CD4-positive, CD25-positive, alpha-beta regulatory T cell (primary cell): ENCODE measurements around the gene HEXA. TPM values are rescaled to one million over a fixed set of nuclear protein-coding genes. Genes with fewer than 3 reads are reported as not detected.
"Not testable (repeated sequence)": the region's sequence is repeated elsewhere in the genome, so short reads cannot be mapped to it uniquely, and the experiment has no call there.

Experiments used
- ATAC-seq, 2 donors: fragments of 150-1000 bp; cut with Tn5 transposase; one replicate each; pipeline ENCODE4 v1.10.0; 2021; ENCODE audit warnings: low read depth in 2 of 2, moderate number of reproducible peaks in 2 of 2, moderate library complexity in 1 of 2
- DNase-seq, 3 donors: peaks; one replicate each; pipeline versions ENCODE4 v3.0.0 to v3.0.0-alpha.2; 2012 to 2022; ENCODE audit warnings: mixed read lengths in 1 of 3
- H3K27ac ChIP-seq: one replicate; pipeline ENCODE4 v1.7.0; 2013; ENCODE audit warnings: mild to moderate bottlenecking, low read length; ENCODE audit not compliant: insufficient read depth, poor library complexity, severe bottlenecking
- H3K27me3 ChIP-seq: one replicate; pipeline ENCODE4 v1.7.0; 2013; ENCODE audit warnings: low read length; ENCODE audit not compliant: control insufficient read depth, insufficient read depth
- H3K36me3 ChIP-seq: one replicate; pipeline ENCODE4 v1.7.0; 2013; ENCODE audit warnings: mild to moderate bottlenecking, low read length, moderate library complexity; ENCODE audit not compliant: control insufficient read depth, insufficient read depth
- H3K4me1 ChIP-seq: 2 replicates; pipeline ENCODE4 v1.7.0; 2013; ENCODE audit warnings: mild to moderate bottlenecking, low read length; ENCODE audit not compliant: insufficient read depth, control insufficient read depth, poor library complexity, severe bottlenecking
- H3K4me3 ChIP-seq: one replicate; pipeline ENCODE4 v1.7.0; 2013; ENCODE audit warnings: low read depth, mild to moderate bottlenecking, low read length, moderate library complexity
- H3K9me3 ChIP-seq, 2 experiments: 1 replicate in 1 of 2; 2 replicates in 1 of 2; pipeline ENCODE4 v1.7.0; 2013; ENCODE audit warnings: low read length in 2 of 2, mild to moderate bottlenecking in 1 of 2, moderate library complexity in 1 of 2; ENCODE audit not compliant: control insufficient read depth in 2 of 2
- H3K27ac Mint-ChIP-seq, 3 donors: one replicate each; pipeline ENCODE4 v1.8.0; 2020 to 2022; ENCODE audit warnings: mild to moderate bottlenecking in 3 of 3, mixed read lengths in 3 of 3, moderate library complexity in 2 of 3
- H3K27me3 Mint-ChIP-seq: one replicate; pipeline ENCODE4 v1.8.0; 2022; ENCODE audit warnings: mild to moderate bottlenecking, mixed read lengths
- H3K36me3 Mint-ChIP-seq: one replicate; pipeline ENCODE4 v1.8.0; 2020; ENCODE audit warnings: mixed read lengths
- H3K4me1 Mint-ChIP-seq, 4 donors: one replicate each; pipeline ENCODE4 v1.8.0; 2020 to 2022; ENCODE audit warnings: mixed read lengths in 4 of 4, mild to moderate bottlenecking in 1 of 4
- H3K4me3 Mint-ChIP-seq, 4 donors: one replicate each; pipeline ENCODE4 v1.8.0; 2020 to 2022; ENCODE audit warnings: mild to moderate bottlenecking in 4 of 4, mixed read lengths in 4 of 4, moderate library complexity in 3 of 4
- H3K9me3 Mint-ChIP-seq, 7 donors: one replicate each; pipeline ENCODE4 v1.8.0; 2020 to 2022; ENCODE audit warnings: mixed read lengths in 7 of 7, mild to moderate bottlenecking in 3 of 7, moderate library complexity in 2 of 7
- polyA plus RNA-seq, 4 donors: library from polyadenylated mRNA; unstranded; fragments of 300-500 nt; fragmentation: Illumina TruSeq; gene quantifications; one replicate each; pipeline ENCODE4 v1.2.3, GENCODE V29; 2021
- total RNA-seq: library from RNA; stranded (reverse); gene quantifications from one replicate; pipeline ENCODE4 v1.2.3, GENCODE V29; 2022

The HEXA gene
- total and polyA plus RNA-seq, 5 donors from 2014 or later: 81.9 to 97.4 (median 88.4) TPM

DNA sequence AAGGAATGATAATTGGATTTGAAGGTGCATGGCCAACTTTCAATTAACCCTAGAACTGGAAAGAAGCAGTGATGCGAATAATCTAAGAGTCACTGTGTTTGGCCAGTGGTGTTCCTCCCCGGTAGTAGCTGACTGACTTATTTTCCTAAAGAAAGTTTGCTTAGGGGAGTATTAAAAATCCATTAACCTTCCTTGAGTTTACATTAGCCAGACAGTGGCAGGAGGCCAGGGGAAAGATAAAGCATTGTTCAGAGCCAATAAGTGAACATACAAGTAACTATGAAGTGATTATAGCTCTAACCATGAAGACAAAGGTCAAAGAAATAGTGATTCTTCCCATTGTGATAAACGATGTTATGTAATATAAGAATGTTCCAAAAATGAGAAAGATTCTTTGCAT, 13.4 kb upstream of the HEXA start:
- no peaks in the 10 kb centered on the region for H3K4me1 ChIP-seq
- DNase-seq: no peak
- no peaks in the 10 kb centered on the region for H3K4me1 Mint-ChIP-seq
- H3K27me3 Mint-ChIP-seq: peaks cover 22% of the 10 kb centered on the region
- no peak overlapping the region for H3K4me3 Mint-ChIP-seq
- H3K9me3 Mint-ChIP-seq: peaks cover 0 to 1% (median 0%) of the 10 kb centered on the region in 7 donors
- ATAC-seq: no peak
- peaks cover 5% of the 10 kb centered on the region for H3K27me3 ChIP-seq
- H3K4me3 ChIP-seq: no peak overlapping the region
- no peak overlapping the region for H3K27ac ChIP-seq
- H3K36me3 Mint-ChIP-seq: no peaks in the 10 kb centered on the region
- no peaks in the 10 kb centered on the region for H3K9me3 ChIP-seq
- no peaks in the 10 kb centered on the region for H3K36me3 ChIP-seq
- no peak overlapping the region for H3K27ac Mint-ChIP-seq

- no peaks in the 10 kb centered on the region for H3K4me1 Mint-ChIP-seq
- ATAC-seq: no peak
- H3K9me3 Mint-ChIP-seq: peaks cover 0 to 1% (median 0%) of the 10 kb centered on the region in 7 donors
Observed at GRCh38 chr15:72387741-72388140, 11.9 kb upstream of the HEXA start.

GRCh38 chr15:72382146-72382545, 6.3 kb upstream of the HEXA start:
- Histone ChIP-seq H3K27me3 (peaks cover 5% of the 10 kb centered on the region), H3K36me3 (no peaks in the 10 kb centered on the region), H3K27ac (no peak overlapping the region), H3K4me1 (peaks cover 2% of the 10 kb centered on the region), H3K4me3 (no peak overlapping the region), H3K9me3 (no peaks in the 10 kb centered on the region)
- DNase-seq (peak in 1 of 3 donors; percentile 17), ATAC-seq (no peak)
- Mint-ChIP-seq H3K4me3 (no peak overlapping the region), H3K9me3 (peaks cover 0 to 1% (median 0%) of the 10 kb centered on the region in 7 donors), H3K36me3 (no peaks in the 10 kb centered on the region), H3K27me3 (peaks cover 15% of the 10 kb centered on the region), H3K4me1 (peaks cover 0 to 10% (median 3%) of the 10 kb centered on the region in 4 donors), H3K27ac (no peak overlapping the region)

More at GRCh38 chr15:72387741-72388140, 11.9 kb upstream of the HEXA start:
- Histone ChIP-seq H3K27ac (no peak overlapping the region), H3K36me3 (no peaks in the 10 kb centered on the region), H3K4me1 (no peaks in the 10 kb centered on the region), H3K9me3 (no peaks in the 10 kb centered on the region), H3K4me3 (no peak overlapping the region), H3K27me3 (peaks cover 5% of the 10 kb centered on the region)
- H3K36me3 Mint-ChIP-seq: no peaks in the 10 kb centered on the region
- H3K4me3 Mint-ChIP-seq: no peak overlapping the region
- peaks cover 27% of the 10 kb centered on the region for H3K27me3 Mint-ChIP-seq
- DNase-seq: no peak
- no peak overlapping the region for H3K27ac Mint-ChIP-seq

- peaks cover 5% of the 10 kb centered on the region for H3K27me3 ChIP-seq
- Mint-ChIP-seq H3K9me3 (peaks cover 0 to 1% (median 0%) of the 10 kb centered on the region in 7 donors), H3K27me3 (peaks cover 9% of the 10 kb centered on the region), H3K4me1 (peaks cover 9 to 21% (median 13%) of the 10 kb centered on the region in 4 donors), H3K4me3 (no peak overlapping the region), H3K27ac (no peak overlapping the region), H3K36me3 (no peaks in the 10 kb centered on the region)
- H3K27ac ChIP-seq: no peak overlapping the region
- no peaks in the 10 kb centered on the region for H3K36me3 ChIP-seq
- ATAC-seq: no peak
- peaks cover 15% of the 10 kb centered on the region for H3K4me1 ChIP-seq
- no peak overlapping the region for H3K4me3 ChIP-seq
- no peaks in the 10 kb centered on the region for H3K9me3 ChIP-seq
- no peak for DNase-seq
Observed at GRCh38 chr15:72380743-72381142, 4.9 kb upstream of the HEXA start.

GRCh38 chr15:72379856-72380430, 4.1 kb upstream of the HEXA start:
- no peaks in the 10 kb centered on the region for H3K36me3 ChIP-seq
- H3K9me3 ChIP-seq: no peaks in the 10 kb centered on the region
- H3K27me3 ChIP-seq: peaks cover 3% of the 10 kb centered on the region
- DNase-seq (no peak), ATAC-seq (no peak)
- no peaks in the 10 kb centered on the region for H3K36me3 Mint-ChIP-seq
- H3K27ac Mint-ChIP-seq: peak overlapping the region; percentile 17 to 83 (median 21)
- peaks cover 15 to 29% (median 18%) of the 10 kb centered on the region in 4 donors for H3K4me1 Mint-ChIP-seq
- H3K4me1 ChIP-seq: peaks cover 22% of the 10 kb centered on the region
- H3K4me3 Mint-ChIP-seq: peak overlapping the region in 1 of 4 donors; percentile 12
- no peak overlapping the region for H3K4me3 ChIP-seq
- no peak overlapping the region for H3K27ac ChIP-seq
- peaks cover 5% of the 10 kb centered on the region for H3K27me3 Mint-ChIP-seq
- peaks cover 0 to 1% (median 0%) of the 10 kb centered on the region in 7 donors for H3K9me3 Mint-ChIP-seq

DNA sequence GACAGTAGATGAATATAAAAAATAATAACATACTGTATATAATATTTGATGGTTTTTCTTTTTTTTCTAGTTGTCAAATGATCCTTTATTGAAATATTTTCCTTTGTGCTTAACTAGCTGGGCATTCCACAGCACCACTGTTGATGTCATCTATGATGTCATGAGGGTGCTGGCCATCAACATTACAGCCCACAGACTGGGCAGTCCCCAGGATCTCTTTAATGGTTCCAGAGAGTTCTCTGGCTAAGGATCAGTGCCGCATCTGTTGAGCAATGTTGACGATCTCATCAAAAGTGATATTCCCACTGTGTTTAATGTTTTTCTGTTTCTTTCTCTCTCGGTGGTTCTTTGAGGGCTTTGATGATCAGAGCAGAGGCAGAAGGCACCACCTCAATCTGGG, 3.3 kb upstream of the HEXA start:
- not testable (repeated sequence) for H3K27me3 ChIP-seq, H3K36me3 Mint-ChIP-seq, H3K4me3 Mint-ChIP-seq, H3K27ac Mint-ChIP-seq, H3K36me3 ChIP-seq, H3K27ac ChIP-seq, H3K27me3 Mint-ChIP-seq, H3K9me3 Mint-ChIP-seq, ATAC-seq, H3K4me3 ChIP-seq, DNase-seq, H3K9me3 ChIP-seq
- H3K4me1 Mint-ChIP-seq: peaks cover 21 to 38% (median 26%) of the 10 kb centered on the region in 4 donors
- H3K4me1 ChIP-seq: peaks cover 31% of the 10 kb centered on the region

- no peak overlapping the region for H3K4me3 ChIP-seq
- peaks cover 33% of the 10 kb centered on the region for H3K4me1 ChIP-seq
- H3K27me3 ChIP-seq: no peaks in the 10 kb centered on the region
- H3K36me3 ChIP-seq: no peaks in the 10 kb centered on the region
- H3K9me3 Mint-ChIP-seq: peaks cover 0 to 1% (median 0%) of the 10 kb centered on the region in 7 donors
- H3K27ac Mint-ChIP-seq: peak overlapping the region; percentile 16 to 60 (median 21)
- no peaks in the 10 kb centered on the region for H3K27me3 Mint-ChIP-seq
- no peaks in the 10 kb centered on the region for H3K36me3 Mint-ChIP-seq
- peak overlapping the region; percentile 86 for H3K27ac ChIP-seq
- peak overlapping the region in 2 of 4 donors; percentile 23 to 39 for H3K4me3 Mint-ChIP-seq
- DNase-seq (no peak), ATAC-seq (no peak)
- H3K9me3 ChIP-seq: no peaks in the 10 kb centered on the region
- H3K4me1 Mint-ChIP-seq: peaks cover 24 to 55% (median 40%) of the 10 kb centered on the region in 4 donors
Observed at GRCh38 chr15:72377331-72377730, 1.5 kb upstream of the HEXA start.

DNA sequence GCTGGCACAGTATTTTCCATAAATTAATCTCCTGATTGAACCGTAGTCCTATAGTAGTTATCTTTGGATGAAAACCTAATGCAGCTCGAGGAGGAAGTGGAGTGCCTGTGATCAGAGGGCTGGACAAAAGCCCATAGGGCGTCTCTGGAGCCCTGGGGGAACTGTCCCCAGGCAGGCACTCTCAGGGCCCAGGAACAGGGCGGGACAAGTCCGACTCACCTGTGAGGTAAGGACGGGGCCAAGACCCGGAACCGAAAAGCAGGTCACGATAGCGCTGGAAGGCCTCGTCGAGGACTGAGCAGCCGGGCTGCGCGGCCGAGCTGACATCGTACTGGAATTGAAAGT, 341 bp downstream of the HEXA start:
- H3K4me1 Mint-ChIP-seq: peaks cover 24 to 68% (median 45%) of the 10 kb centered on the region in 4 donors
- H3K27ac Mint-ChIP-seq: peak overlapping the region; percentile 95 to 98 (median 96)
- no peaks in the 10 kb centered on the region for H3K9me3 Mint-ChIP-seq
- Histone ChIP-seq H3K4me1 (peaks cover 33% of the 10 kb centered on the region), H3K27me3 (no peaks in the 10 kb centered on the region), H3K27ac (peak overlapping the region; percentile 86), H3K4me3 (peak overlapping the region; percentile 78), H3K9me3 (no peaks in the 10 kb centered on the region), H3K36me3 (peaks cover 5% of the 10 kb centered on the region)
- no peak for DNase-seq
- H3K36me3 Mint-ChIP-seq: peaks cover 7% of the 10 kb centered on the region
- no peaks in the 10 kb centered on the region for H3K27me3 Mint-ChIP-seq
- ATAC-seq: peak; percentile 47 to 56
- H3K4me3 Mint-ChIP-seq: peak overlapping the region; percentile 92 to 97 (median 94)
